Panc1 (cell line): ENCODE data around the gene NOTCH3.

ENCODE experiments used
- POLR2AphosphoS5 ChIP-seq: IDR thresholded peaks from 2 replicates; pipeline ENCODE4 v1.6.1; 2012; ENCODE audit warnings: mild to moderate bottlenecking, low read depth, low read length, moderate library complexity
- TF ChIP-seq, protein P1 (sequence below): fragments of 450-650 bp; IDR thresholded peaks from 2 replicates; pipeline ENCODE4 v1.5.1; 2017; ENCODE audit warnings: mild to moderate bottlenecking
- TF ChIP-seq, protein P2 (sequence below), 2 experiments: IDR thresholded peaks; 2 replicates each; pipeline ENCODE4 v1.6.1; 2011 to 2012; ENCODE audit warnings: low read depth in 2 of 2, control low read depth in 1 of 2, low read length in 1 of 2, mild to moderate bottlenecking in 1 of 2, moderate library complexity in 1 of 2; ENCODE audit not compliant: insufficient read depth in 1 of 2

DNA sequence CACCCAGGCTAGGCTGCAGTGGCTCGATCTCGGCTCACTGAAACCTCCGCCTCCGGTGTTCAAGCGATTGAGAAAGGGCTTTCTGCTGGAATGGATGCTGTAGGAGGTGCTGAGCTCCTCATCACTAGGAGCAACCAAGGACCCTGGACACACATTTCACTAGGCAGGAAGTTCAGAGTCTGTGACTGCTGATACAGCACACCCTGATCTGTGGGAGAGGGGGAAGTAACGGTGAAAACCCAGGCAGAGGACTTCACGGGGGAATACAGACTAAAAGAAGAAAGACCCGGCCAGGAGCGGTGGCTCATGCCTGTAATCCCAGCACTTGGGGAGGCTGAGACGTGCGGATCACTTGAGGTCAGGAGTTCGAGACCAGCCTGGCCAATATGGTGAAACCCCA lies 11.9 kb upstream of the NOTCH3 start:
- TF ChIP-seq, protein P1, sequence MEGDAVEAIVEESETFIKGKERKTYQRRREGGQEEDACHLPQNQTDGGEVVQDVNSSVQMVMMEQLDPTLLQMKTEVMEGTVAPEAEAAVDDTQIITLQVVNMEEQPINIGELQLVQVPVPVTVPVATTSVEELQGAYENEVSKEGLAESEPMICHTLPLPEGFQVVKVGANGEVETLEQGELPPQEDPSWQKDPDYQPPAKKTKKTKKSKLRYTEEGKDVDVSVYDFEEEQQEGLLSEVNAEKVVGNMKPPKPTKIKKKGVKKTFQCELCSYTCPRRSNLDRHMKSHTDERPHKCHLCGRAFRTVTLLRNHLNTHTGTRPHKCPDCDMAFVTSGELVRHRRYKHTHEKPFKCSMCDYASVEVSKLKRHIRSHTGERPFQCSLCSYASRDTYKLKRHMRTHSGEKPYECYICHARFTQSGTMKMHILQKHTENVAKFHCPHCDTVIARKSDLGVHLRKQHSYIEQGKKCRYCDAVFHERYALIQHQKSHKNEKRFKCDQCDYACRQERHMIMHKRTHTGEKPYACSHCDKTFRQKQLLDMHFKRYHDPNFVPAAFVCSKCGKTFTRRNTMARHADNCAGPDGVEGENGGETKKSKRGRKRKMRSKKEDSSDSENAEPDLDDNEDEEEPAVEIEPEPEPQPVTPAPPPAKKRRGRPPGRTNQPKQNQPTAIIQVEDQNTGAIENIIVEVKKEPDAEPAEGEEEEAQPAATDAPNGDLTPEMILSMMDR, result no peak
- no peak for TF ChIP-seq POLR2AphosphoS5
- TF ChIP-seq, protein P2, sequence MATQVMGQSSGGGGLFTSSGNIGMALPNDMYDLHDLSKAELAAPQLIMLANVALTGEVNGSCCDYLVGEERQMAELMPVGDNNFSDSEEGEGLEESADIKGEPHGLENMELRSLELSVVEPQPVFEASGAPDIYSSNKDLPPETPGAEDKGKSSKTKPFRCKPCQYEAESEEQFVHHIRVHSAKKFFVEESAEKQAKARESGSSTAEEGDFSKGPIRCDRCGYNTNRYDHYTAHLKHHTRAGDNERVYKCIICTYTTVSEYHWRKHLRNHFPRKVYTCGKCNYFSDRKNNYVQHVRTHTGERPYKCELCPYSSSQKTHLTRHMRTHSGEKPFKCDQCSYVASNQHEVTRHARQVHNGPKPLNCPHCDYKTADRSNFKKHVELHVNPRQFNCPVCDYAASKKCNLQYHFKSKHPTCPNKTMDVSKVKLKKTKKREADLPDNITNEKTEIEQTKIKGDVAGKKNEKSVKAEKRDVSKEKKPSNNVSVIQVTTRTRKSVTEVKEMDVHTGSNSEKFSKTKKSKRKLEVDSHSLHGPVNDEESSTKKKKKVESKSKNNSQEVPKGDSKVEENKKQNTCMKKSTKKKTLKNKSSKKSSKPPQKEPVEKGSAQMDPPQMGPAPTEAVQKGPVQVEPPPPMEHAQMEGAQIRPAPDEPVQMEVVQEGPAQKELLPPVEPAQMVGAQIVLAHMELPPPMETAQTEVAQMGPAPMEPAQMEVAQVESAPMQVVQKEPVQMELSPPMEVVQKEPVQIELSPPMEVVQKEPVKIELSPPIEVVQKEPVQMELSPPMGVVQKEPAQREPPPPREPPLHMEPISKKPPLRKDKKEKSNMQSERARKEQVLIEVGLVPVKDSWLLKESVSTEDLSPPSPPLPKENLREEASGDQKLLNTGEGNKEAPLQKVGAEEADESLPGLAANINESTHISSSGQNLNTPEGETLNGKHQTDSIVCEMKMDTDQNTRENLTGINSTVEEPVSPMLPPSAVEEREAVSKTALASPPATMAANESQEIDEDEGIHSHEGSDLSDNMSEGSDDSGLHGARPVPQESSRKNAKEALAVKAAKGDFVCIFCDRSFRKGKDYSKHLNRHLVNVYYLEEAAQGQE (IDR thresholded peaks at IDR 0.05; ENCODE audit: insufficient read depth in 1 of 2, low read depth in 2 of 2, low read length in 1 of 2), result no peak
